Hair follicular keratinocyte (primary cell): ENCODE results near the gene FAM110A. TPM values are rescaled to one million over a fixed set of nuclear protein-coding genes. Genes with fewer than 3 reads are reported as not detected.

Experiments
- total RNA-seq: library from RNA; depleted of rRNA; stranded (reverse); fragments of >200 nt; gene quantifications from 2 replicates; pipeline ENCODE4 v1.2.3, GENCODE V29; 2015

FAM110A gene
- 28.4 and 32.0 TPM in 2 replicates for total RNA-seq

DNA sequence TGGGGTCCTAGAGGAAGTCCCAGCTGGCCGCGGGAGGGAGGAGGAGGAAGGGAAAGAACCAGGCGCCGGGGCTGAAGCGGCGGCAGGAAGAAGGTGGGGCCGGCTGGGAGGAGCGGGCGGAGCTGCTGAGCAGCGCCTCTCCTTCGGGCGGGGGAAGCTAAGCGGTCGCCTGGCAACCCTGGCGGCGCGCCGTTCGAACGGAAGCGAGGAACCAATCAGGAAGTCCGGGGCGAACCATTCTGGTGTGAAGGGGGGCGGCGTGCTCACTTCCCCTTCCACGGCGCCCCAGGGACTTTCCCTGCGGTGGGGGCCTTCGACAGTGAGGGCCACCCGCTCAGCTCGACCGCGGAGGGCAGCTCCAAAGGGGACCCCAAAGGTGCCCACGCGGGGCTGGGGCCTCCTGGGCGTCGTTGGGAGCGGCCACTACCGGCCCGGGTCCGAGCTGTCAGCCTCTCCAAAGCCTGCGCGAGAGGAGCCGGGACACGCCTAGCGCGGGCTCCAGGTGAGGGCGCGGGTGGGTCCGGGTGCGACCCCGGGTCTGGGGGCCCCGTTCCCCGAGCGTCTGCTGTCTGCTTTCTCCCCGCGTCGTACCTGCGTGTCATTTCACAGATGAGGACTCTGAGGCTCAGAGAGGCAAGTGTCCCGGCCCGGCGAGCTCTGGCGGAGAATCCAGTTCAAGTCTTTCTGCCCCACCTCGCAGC, at the start of gene FAM110A:
Gene FAM110A, plus strand, starts transcription at position 266 of the 701 bp plus-strand sequence. CDS start 11,090 bp downstream, outside the sequence.

Other genes with a start within 250 kb of the FAM110A start
- not detected in 2 replicates for gene TCF15, start 223.4 kb upstream of the FAM110A start, total RNA-seq
- 91.5 and 92.3 TPM in 2 replicates for gene SRXN1, start 180.5 kb upstream of the FAM110A start, total RNA-seq
- gene SCRT2, start 157.9 kb upstream of the FAM110A start, total RNA-seq: not detected in 2 replicates
- gene SLC52A3, start 65.2 kb upstream of the FAM110A start, total RNA-seq: not detected in 2 replicates
- gene ANGPT4, start 82.6 kb downstream of the FAM110A start, total RNA-seq: not detected in 2 replicates
- gene RSPO4, start 168.6 kb downstream of the FAM110A start, total RNA-seq: 0.38 and 0.86 TPM in 2 replicates